Esophagus muscularis mucosa (tissue), 4 donors: ENCODE data around the gene TBC1D24. TPM values are rescaled to one million over a fixed set of nuclear protein-coding genes. Genes with fewer than 3 reads are reported as not detected.

ENCODE experiments used
- DNase-seq: peaks from one replicate; pipeline ENCODE4 v3.0.0-alpha.2; 2017; ENCODE audit errors: extremely low spot score
- H3K27ac ChIP-seq, 4 donors: fragments of 200-600 bp; sonication (generic); replicated peaks in 1 of 4; 1 replicate in 3 of 4; 2 replicates in 1 of 4; pipeline ENCODE4 v1.5.1; 2016 to 2019; ENCODE audit warnings: mild to moderate bottlenecking in 1 of 4
- H3K27me3 ChIP-seq, 4 donors: fragments of 200-600 bp; sonication (generic); one replicate each; pipeline versions ENCODE4 v1.5.1 to v1.6.0; 2016 to 2019
- H3K36me3 ChIP-seq, 4 donors: fragments of 200-600 bp; sonication (generic); one replicate each; pipeline ENCODE4 v1.5.1; 2016 to 2019
- H3K4me1 ChIP-seq, 4 donors: fragments of 200-600 bp; sonication (generic); one replicate each; pipeline ENCODE4 v1.5.1; 2016 to 2019
- H3K4me3 ChIP-seq, 4 donors: fragments of 200-600 bp; sonication (generic); 1 replicate in 2 of 4; 2 replicates in 2 of 4; pipeline ENCODE4 v1.5.1; 2016 to 2019; ENCODE audit warnings: mild to moderate bottlenecking in 4 of 4, moderate library complexity in 1 of 4
- H3K9me3 ChIP-seq, 4 donors: fragments of 200-600 bp; sonication (generic); 1 replicate in 3 of 4; 2 replicates in 1 of 4; pipeline ENCODE4 v1.5.1; 2016 to 2019
- CTCF ChIP-seq, 3 experiments: fragments of 200-600 bp in 2 of 3; fragments of 450-650 bp in 1 of 3; sonication (generic) in 2 of 3; IDR thresholded peaks; one replicate each; pipeline ENCODE4 v1.5.1; 2017 to 2019; ENCODE audit warnings: antibody characterized with exemption in 3 of 3, mild to moderate bottlenecking in 2 of 3, moderate library complexity in 1 of 3
- EP300 ChIP-seq: sonication (generic); formaldehyde crosslinking; IDR thresholded peaks from one replicate; pipeline ENCODE4 v1.6.1; 2017; ENCODE audit warnings: antibody characterized with exemption
- POLR2A ChIP-seq: fragments of 450-650 bp; IDR thresholded peaks from one replicate; pipeline ENCODE4 v1.6.1; 2017; ENCODE audit warnings: antibody characterized with exemption, moderate library complexity, mild to moderate bottlenecking, low read depth
- POLR2AphosphoS5 ChIP-seq, 2 donors: sonication (generic); formaldehyde crosslinking; IDR thresholded peaks; one replicate each; pipeline ENCODE4 v1.6.1; 2017; ENCODE audit warnings: antibody characterized with exemption in 2 of 2
- WGBS: methylation state at CpG from one replicate; pipeline ENCODE4 v1.1.5; 2018; 5-methylcytosine and 5-hydroxymethylcytosine counted together
- intact Hi-C: fragments of 100-400 bp; cut with DNase I; formaldehyde crosslinking; loops from one replicate; pipeline ENCODE4 v1.15.1; 2023
- total RNA-seq, 4 donors: library from RNA; depleted of rRNA; stranded (reverse); fragments of >200 nt; gene quantifications; one replicate each; pipeline versions ENCODE4 v1.1.0 to v1.2.1, GENCODE V29; 2016

The TBC1D24 gene
- 10 to 100 TPM in 2 of 4 donors, 1 to 10 TPM in 2; 7.0 to 14.1 (median 11.5) TPM for total RNA-seq

GRCh38 chr16:2474877-2475412 is at the start of gene TBC1D24:
Gene TBC1D24, plus strand, starts transcription at chr16:2475127. Its CDS starts 21,022 bp downstream, at chr16:2496149.
- DNase-seq, result no peak
- peaks cover 7 to 37% (median 22%) of the 10 kb centered on the region in 4 donors for H3K27me3 ChIP-seq
- H3K4me3 ChIP-seq, result peak within 1 kb of the TSS; percentile 78 to 85 (median 82)
- H3K36me3 ChIP-seq, result peaks cover 0 to 4% (median 0%) of the 10 kb centered on the region in 4 donors
- H3K27ac ChIP-seq, result peak within 1 kb of the TSS; percentile 85 to 91 (median 88)
- H3K4me1 ChIP-seq, result peaks cover 32 to 63% (median 47%) of the 10 kb centered on the region in 4 donors
- no peaks in the 10 kb centered on the region for H3K9me3 ChIP-seq
- intact Hi-C loops, result loop anchor here (2.0 kb wide), 1 partner anchor 130 kb away; no protein-coding TSS in a partner anchor
- WGBS, result under 1% methylated on average over 17 of the region's 77 CpGs
- TF ChIP-seq POLR2AphosphoS5 (IDR thresholded peaks at IDR 0.05) (peak; percentile 74 to 84), EP300 (no peak), CTCF (IDR thresholded peaks at IDR 0.05) (peak in 1 of 3 experiments; percentile 31), POLR2A (peak; percentile 57)

- Histone ChIP-seq H3K27me3 (no peaks in the 10 kb centered on the region), H3K27ac (no peak overlapping the region), H3K4me1 (peaks cover 15 to 21% (median 19%) of the 10 kb centered on the region in 4 donors), H3K4me3 (no peak overlapping the region), H3K36me3 (no peaks in the 10 kb centered on the region), H3K9me3 (no peaks in the 10 kb centered on the region)
- DNase-seq, result no peak
- intact Hi-C loops, result loop anchor here (5.0 kb wide), 1 partner anchor 76 kb away; no protein-coding TSS in a partner anchor
- 97% methylated on average over 12 of the region's 13 CpGs for WGBS
- TF ChIP-seq EP300 (no peak), POLR2AphosphoS5 (IDR thresholded peaks at IDR 0.05) (no peak), POLR2A (no peak), CTCF (IDR thresholded peaks at IDR 0.05) (no peak)
These were observed 49.0 kb upstream of the TBC1D24 start for GRCh38 chr16:2425825-2426430.

GRCh38 chr16:2426941-2427361 is 48.0 kb upstream of the TBC1D24 start:
- no peak for DNase-seq
- H3K27me3 ChIP-seq, result no peaks in the 10 kb centered on the region
- H3K9me3 ChIP-seq, result no peaks in the 10 kb centered on the region
- H3K4me1 ChIP-seq, result peaks cover 15 to 21% (median 19%) of the 10 kb centered on the region in 4 donors
- peaks cover 0 to 3% (median 0%) of the 10 kb centered on the region in 4 donors for H3K36me3 ChIP-seq
- no peak overlapping the region for H3K27ac ChIP-seq
- intact Hi-C loops, result loop anchor here (5.0 kb wide), 1 partner anchor 75 kb away; no protein-coding TSS in a partner anchor
- WGBS, result 93% methylated on average over 5 of the region's 6 CpGs
- no peak overlapping the region for H3K4me3 ChIP-seq
- no peak for TF ChIP-seq EP300
- no peak for TF ChIP-seq POLR2A

- Histone ChIP-seq H3K9me3 (no peaks in the 10 kb centered on the region), H3K27me3 (no peaks in the 10 kb centered on the region), H3K4me3 (no peak overlapping the region), H3K27ac (no peak overlapping the region), H3K36me3 (peaks cover 0 to 5% (median 3%) of the 10 kb centered on the region in 4 donors), H3K4me1 (peaks cover 15 to 21% (median 19%) of the 10 kb centered on the region in 4 donors)
- no peak for DNase-seq
- no peak for TF ChIP-seq EP300
- TF ChIP-seq POLR2AphosphoS5 (IDR thresholded peaks at IDR 0.05), result no peak
- no peak for TF ChIP-seq POLR2A
- no peak for TF ChIP-seq CTCF (IDR thresholded peaks at IDR 0.05)
- WGBS, result 71% methylated on average over 4 of the region's 4 CpGs
- intact Hi-C loops, result loop anchor here (5.0 kb wide), 1 partner anchor 75 kb away; no protein-coding TSS in a partner anchor
These were observed 47.4 kb upstream of the TBC1D24 start for GRCh38 chr16:2427526-2427925.

GRCh38 chr16:2428051-2428783 is 46.7 kb upstream of the TBC1D24 start:
- peak overlapping the region; percentile 64 to 96 (median 74) for H3K4me3 ChIP-seq
- no peaks in the 10 kb centered on the region for H3K9me3 ChIP-seq
- 85% methylated on average over 8 of the region's 28 CpGs for WGBS
- no peaks in the 10 kb centered on the region for H3K27me3 ChIP-seq
- no peak for DNase-seq
- H3K4me1 ChIP-seq, result peaks cover 15 to 21% (median 19%) of the 10 kb centered on the region in 4 donors
- peak overlapping the region; percentile 72 to 88 (median 78) for H3K27ac ChIP-seq
- TF ChIP-seq POLR2AphosphoS5 (IDR thresholded peaks at IDR 0.05) (no peak), CTCF (IDR thresholded peaks at IDR 0.05) (peak; percentile 28 to 45 (median 32)), POLR2A (no peak), EP300 (no peak)
- intact Hi-C loops, result loop anchor here (5.0 kb wide), 1 partner anchor 74 kb away; no protein-coding TSS in a partner anchor
- peaks cover 0 to 11% (median 9%) of the 10 kb centered on the region in 4 donors for H3K36me3 ChIP-seq
